ENCODE results near the gene KDM4C. TPM values are rescaled to one million over a fixed set of nuclear protein-coding genes. Genes with fewer than 3 reads are reported as not detected.

KDM4C gene
- total and polyA plus RNA-seq, 2 of the 13 experiments (the other 11 are each of a cell fraction or from before 2014, with no cell fraction given): 19.4 to 23.6 TPM

DNA sequence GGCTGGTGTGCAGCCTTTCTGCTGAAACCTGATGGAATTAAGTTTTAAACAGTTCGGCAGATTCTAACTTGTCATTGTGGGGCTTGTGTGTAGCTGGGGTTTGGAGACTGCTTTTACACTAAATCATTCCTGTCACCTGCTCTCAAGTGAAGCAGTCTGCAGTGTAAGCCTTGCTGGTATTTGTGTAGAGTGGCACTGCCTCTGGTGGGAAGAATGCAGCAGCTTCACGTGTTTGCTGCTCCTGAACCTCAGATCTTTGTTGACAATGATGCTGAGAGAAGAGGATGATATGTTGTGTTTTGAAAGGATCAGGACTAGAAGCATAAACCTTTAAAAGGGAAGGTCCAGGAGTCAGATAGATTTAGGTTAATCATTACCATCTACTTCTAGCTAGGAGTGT lies 88.1 kb downstream of the KDM4C start (continued):
- TF ChIP-seq, protein P1, sequence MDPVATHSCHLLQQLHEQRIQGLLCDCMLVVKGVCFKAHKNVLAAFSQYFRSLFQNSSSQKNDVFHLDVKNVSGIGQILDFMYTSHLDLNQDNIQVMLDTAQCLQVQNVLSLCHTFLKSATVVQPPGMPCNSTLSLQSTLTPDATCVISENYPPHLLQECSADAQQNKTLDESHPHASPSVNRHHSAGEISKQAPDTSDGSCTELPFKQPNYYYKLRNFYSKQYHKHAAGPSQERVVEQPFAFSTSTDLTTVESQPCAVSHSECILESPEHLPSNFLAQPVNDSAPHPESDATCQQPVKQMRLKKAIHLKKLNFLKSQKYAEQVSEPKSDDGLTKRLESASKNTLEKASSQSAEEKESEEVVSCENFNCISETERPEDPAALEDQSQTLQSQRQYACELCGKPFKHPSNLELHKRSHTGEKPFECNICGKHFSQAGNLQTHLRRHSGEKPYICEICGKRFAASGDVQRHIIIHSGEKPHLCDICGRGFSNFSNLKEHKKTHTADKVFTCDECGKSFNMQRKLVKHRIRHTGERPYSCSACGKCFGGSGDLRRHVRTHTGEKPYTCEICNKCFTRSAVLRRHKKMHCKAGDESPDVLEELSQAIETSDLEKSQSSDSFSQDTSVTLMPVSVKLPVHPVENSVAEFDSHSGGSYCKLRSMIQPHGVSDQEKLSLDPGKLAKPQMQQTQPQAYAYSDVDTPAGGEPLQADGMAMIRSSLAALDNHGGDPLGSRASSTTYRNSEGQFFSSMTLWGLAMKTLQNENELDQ (CRISPR knock-in tag; IDR thresholded peaks at IDR 0.05; ENCODE audit: borderline replicate concordance): no peak
- TF ChIP-seq ZNF850 (CRISPR knock-in tag; conservative IDR thresholded peaks at IDR 0.05): no peak
- TF ChIP-seq ZNF660 (CRISPR knock-in tag; IDR thresholded peaks at IDR 0.05; ENCODE audit: borderline replicate concordance, low read depth): no peak
- TF ChIP-seq ZNF383 (CRISPR knock-in tag; IDR thresholded peaks at IDR 0.05; ENCODE audit: borderline replicate concordance): no peak
- TF ChIP-seq ZFP37 (CRISPR knock-in tag; IDR thresholded peaks at IDR 0.05; ENCODE audit: borderline replicate concordance): no peak
- TF ChIP-seq CC2D1A (CRISPR knock-in tag; IDR thresholded peaks at IDR 0.05): no peak
- no peak for TF ChIP-seq SOX13 (IDR thresholded peaks at IDR 0.05)
- TF ChIP-seq SOX13 (CRISPR knock-in tag; conservative IDR thresholded peaks at IDR 0.05 in 1 of 2, IDR thresholded peaks at IDR 0.05 in 1 of 2): peak in 1 of 2 experiments; percentile 64; a peak in 2 of 4 replicates
- TF ChIP-seq ZBTB21 (CRISPR knock-in tag; IDR thresholded peaks at IDR 0.05): no peak
- peak; percentile 69; the same call in 1 of the 2 replicates for TF ChIP-seq ZNF331 (CRISPR knock-in tag; IDR thresholded peaks at IDR 0.05)
- no peak for TF ChIP-seq NFAT5 (CRISPR knock-in tag; IDR thresholded peaks at IDR 0.05)
- no peak for TF ChIP-seq ZNF747 (CRISPR knock-in tag; IDR thresholded peaks at IDR 0.05; ENCODE audit: borderline replicate concordance)
- TF ChIP-seq EED (CRISPR knock-in tag; IDR thresholded peaks at IDR 0.05): no peak
- no peak for TF ChIP-seq PRDM15 (CRISPR knock-in tag; IDR thresholded peaks at IDR 0.05)
- no peak for TF ChIP-seq NAIF1 (CRISPR knock-in tag; IDR thresholded peaks at IDR 0.05; ENCODE audit: borderline replicate concordance)
- no peak for TF ChIP-seq THYN1 (CRISPR knock-in tag; IDR thresholded peaks at IDR 0.05; ENCODE audit: borderline replicate concordance, low read depth)
- no peak for TF ChIP-seq ZNF446 (CRISPR knock-in tag; IDR thresholded peaks at IDR 0.05)
- no peak for TF ChIP-seq ZBTB38 (CRISPR knock-in tag; IDR thresholded peaks at IDR 0.05)
- TF ChIP-seq ARNTL (CRISPR knock-in tag; IDR thresholded peaks at IDR 0.05): peak; percentile 48; the same call in 1 of the 2 replicates
- TF ChIP-seq, protein P2, sequence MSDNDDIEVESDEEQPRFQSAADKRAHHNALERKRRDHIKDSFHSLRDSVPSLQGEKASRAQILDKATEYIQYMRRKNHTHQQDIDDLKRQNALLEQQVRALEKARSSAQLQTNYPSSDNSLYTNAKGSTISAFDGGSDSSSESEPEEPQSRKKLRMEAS (IDR thresholded peaks at IDR 0.05): peak; percentile 80
